ENCODE results near the gene HK1. TPM values are rescaled to one million over a fixed set of nuclear protein-coding genes. Genes with fewer than 3 reads are reported as not detected.

HK1 gene
- total RNA-seq, 1 experiment from 2014 or later: 140 TPM

DNA sequence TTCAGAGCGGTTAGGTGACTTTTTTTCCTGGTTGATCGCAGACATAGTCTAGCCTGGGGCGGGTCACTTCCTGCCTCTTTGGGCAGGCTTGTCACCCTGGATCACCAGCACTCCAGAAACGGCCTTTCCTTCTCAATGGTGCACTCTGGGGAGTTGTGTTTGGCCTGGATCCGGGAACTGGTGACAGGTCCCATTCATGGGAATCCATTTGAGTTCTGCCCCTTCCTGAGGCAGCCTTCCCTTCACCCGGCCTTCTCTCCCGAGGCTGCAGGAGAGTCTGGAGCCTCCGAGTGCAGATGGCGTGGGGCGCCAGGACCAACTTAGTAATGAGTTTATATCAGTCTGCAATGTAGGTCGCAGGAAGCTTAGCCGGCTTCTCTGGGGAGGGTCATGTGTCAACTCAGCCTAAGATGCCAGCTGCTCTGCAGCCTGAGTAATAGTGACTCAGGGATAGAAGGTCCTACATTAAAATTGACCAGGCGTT is 84.2 kb downstream of the HK1 start:
- Histone ChIP-seq H3K36me3 (ENCODE audit: low read depth) (peaks cover 14% of the 10 kb centered on the region; the same call in 1 of the 2 replicates), H3K79me2 (ENCODE audit: low read depth) (peaks cover 43% of the 10 kb centered on the region), H4K20me1 (ENCODE audit: insufficient read depth) (no peaks in the 10 kb centered on the region), H3K9me2 (ENCODE audit: insufficient read depth) (no peaks in the 10 kb centered on the region), H3K27ac (peak overlapping the region; percentile 89), H2AFZ (no peak overlapping the region), H3K4me3 (peak overlapping the region; percentile 19; the same call in 1 of the 2 replicates), H3K9me3 (ENCODE audit: insufficient read depth, low read depth) (no peaks in the 10 kb centered on the region), H3K4me1 (replicated peaks; ENCODE audit: insufficient read depth) (peaks cover 50% of the 10 kb centered on the region), H3F3A (ENCODE audit: insufficient read depth, low read depth) (peaks cover 50% of the 10 kb centered on the region), H3K27me3 (ENCODE audit: insufficient read depth, low read depth) (no peaks in the 10 kb centered on the region), H3K4me2 (peak overlapping the region; percentile 73)
- CTCF ChIA-PET: interaction anchor here (0.6 to 2.2 kb wide), 7 partner anchors 14 to 142 kb away, joined by 3 to 19 read pairs (median 4); no protein-coding TSS in a partner anchor
- intact Hi-C loops (cut with micrococcal nuclease; ENCODE audit: unreplicated experiment): loop anchor here (1.0 to 2.0 kb wide), 2 partner anchors 22 to 43 kb away; no protein-coding TSS in a partner anchor
- TSS peak; percentile 88 for BruUV-seq (replicated peaks)
- DNase-seq: peak; percentile 83 to 86
- POLR2A ChIA-PET (ENCODE audit: unreplicated experiment): interaction anchor here (0.6 to 1.1 kb wide), 5 partner anchors 13 to 84 kb away, joined by 3 to 10 read pairs (median 6); partner anchors contain the start of gene HK1
- TF ChIP-seq EZH2 (IDR thresholded peaks at IDR 0.05; ENCODE audit: low read depth): no peak
- TF ChIP-seq, protein P1, sequence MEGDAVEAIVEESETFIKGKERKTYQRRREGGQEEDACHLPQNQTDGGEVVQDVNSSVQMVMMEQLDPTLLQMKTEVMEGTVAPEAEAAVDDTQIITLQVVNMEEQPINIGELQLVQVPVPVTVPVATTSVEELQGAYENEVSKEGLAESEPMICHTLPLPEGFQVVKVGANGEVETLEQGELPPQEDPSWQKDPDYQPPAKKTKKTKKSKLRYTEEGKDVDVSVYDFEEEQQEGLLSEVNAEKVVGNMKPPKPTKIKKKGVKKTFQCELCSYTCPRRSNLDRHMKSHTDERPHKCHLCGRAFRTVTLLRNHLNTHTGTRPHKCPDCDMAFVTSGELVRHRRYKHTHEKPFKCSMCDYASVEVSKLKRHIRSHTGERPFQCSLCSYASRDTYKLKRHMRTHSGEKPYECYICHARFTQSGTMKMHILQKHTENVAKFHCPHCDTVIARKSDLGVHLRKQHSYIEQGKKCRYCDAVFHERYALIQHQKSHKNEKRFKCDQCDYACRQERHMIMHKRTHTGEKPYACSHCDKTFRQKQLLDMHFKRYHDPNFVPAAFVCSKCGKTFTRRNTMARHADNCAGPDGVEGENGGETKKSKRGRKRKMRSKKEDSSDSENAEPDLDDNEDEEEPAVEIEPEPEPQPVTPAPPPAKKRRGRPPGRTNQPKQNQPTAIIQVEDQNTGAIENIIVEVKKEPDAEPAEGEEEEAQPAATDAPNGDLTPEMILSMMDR (conservative IDR thresholded peaks at IDR 0.05): no peak

DNA sequence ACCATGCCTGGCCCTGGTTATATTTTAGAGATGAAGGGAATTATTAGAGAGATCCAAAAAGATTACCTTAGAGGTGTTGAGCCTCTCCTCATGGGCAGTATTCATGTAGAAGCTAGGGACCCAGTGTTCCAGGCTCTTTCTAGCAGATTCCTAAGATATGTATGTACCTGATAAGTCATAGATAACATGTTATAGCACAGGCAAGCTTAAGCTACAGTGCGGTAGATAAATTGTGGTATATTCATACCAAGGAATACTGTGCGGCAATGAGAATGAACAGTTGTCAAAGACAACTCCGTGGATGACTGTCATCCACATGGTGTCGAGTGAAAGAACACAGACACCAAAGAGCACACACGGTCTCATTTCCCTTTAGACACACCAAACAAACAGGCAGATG is 85.4 kb downstream of the HK1 start:
- CTCF ChIA-PET: interaction anchor here (1.0 to 2.2 kb wide), 2 partner anchors 27 to 31 kb away, joined by 3 to 19 read pairs; no protein-coding TSS in a partner anchor
- intact Hi-C loops (cut with micrococcal nuclease; ENCODE audit: unreplicated experiment): loop anchor here (2.0 kb wide), 1 partner anchor 21 kb away; no protein-coding TSS in a partner anchor
- peak overlapping the region; percentile 89 for H3K27ac ChIP-seq
- H3K4me2 ChIP-seq: peak overlapping the region; percentile 73
- no peaks in the 10 kb centered on the region for H3K9me2 ChIP-seq (ENCODE audit: insufficient read depth)
- H3K79me2 ChIP-seq (ENCODE audit: low read depth): peaks cover 36% of the 10 kb centered on the region
- BruUV-seq (replicated peaks): no TSS peak
- H3F3A ChIP-seq (ENCODE audit: insufficient read depth, low read depth): peaks cover 49% of the 10 kb centered on the region
- H3K4me3 ChIP-seq: no peak overlapping the region
- POLR2A ChIA-PET (ENCODE audit: unreplicated experiment): no interaction called here
- no peak for DNase-seq
- no peak overlapping the region for H2AFZ ChIP-seq
- H3K36me3 ChIP-seq (ENCODE audit: low read depth): peaks cover 14% of the 10 kb centered on the region; the same call in 1 of the 2 replicates
- H3K27me3 ChIP-seq (ENCODE audit: insufficient read depth, low read depth): no peaks in the 10 kb centered on the region
- H3K9me3 ChIP-seq (ENCODE audit: insufficient read depth, low read depth): no peaks in the 10 kb centered on the region
- peaks cover 50% of the 10 kb centered on the region for H3K4me1 ChIP-seq (replicated peaks; ENCODE audit: insufficient read depth)
- no peaks in the 10 kb centered on the region for H4K20me1 ChIP-seq (ENCODE audit: insufficient read depth)
- no peak for TF ChIP-seq EZH2 (IDR thresholded peaks at IDR 0.05; ENCODE audit: low read depth)
- TF ChIP-seq, protein P1 (conservative IDR thresholded peaks at IDR 0.05): no peak

DNA sequence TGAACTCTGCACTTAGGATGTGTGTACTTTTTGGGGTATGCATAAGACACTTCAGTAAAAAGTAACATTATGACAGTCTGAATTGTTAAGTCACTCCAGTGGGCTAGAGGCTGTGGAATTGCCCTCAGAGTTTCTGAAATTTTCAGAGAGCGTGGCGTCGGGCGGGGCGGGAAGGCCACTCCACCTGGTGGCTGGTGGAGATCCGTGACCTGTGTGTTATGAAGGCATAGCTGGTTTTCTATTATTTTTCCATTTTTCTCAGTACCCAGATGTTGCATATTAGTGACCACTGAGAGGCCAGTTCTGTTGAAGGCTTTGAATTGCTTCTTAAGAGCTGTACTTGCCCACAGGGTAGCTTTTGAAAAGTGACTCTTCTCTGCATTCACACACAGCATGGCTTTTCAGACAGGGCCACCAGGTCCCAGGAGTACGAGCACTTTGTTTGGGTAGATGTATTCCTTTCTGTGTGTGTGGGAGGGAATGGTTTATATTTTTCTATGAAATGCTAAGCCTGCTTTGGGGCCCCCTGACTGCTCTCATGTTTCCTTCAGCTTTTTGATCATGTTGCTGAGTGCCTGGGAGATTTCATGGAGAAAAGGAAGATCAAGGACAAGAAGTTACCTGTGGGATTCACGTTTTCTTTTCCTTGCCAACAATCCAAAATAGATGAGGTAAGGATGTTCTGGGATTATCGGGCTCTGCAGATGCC is 86.1 kb downstream of the HK1 start:
- TF ChIP-seq EZH2 (IDR thresholded peaks at IDR 0.05; ENCODE audit: low read depth): no peak
- ChIA-PET POLR2A (ENCODE audit: unreplicated experiment) (no interaction called here), CTCF (no interaction called here)
- no peaks in the 10 kb centered on the region for H3K9me2 ChIP-seq (ENCODE audit: insufficient read depth)
- no peaks in the 10 kb centered on the region for H3K9me3 ChIP-seq (ENCODE audit: insufficient read depth, low read depth)
- H3K36me3 ChIP-seq (ENCODE audit: low read depth): peaks cover 19% of the 10 kb centered on the region; the same call in 1 of the 2 replicates
- H3K79me2 ChIP-seq (ENCODE audit: low read depth): peaks cover 31% of the 10 kb centered on the region
- no peak overlapping the region for H3K4me2 ChIP-seq
- no TSS peak for BruUV-seq (replicated peaks)
- no peak for DNase-seq
- intact Hi-C loops (cut with micrococcal nuclease; ENCODE audit: unreplicated experiment): no loop called here
- H3F3A ChIP-seq (ENCODE audit: insufficient read depth, low read depth): peaks cover 42% of the 10 kb centered on the region
- no peaks in the 10 kb centered on the region for H3K27me3 ChIP-seq (ENCODE audit: insufficient read depth, low read depth)
- no peak overlapping the region for H3K4me3 ChIP-seq
- no peak overlapping the region; the same call in 1 of the 2 replicates for H3K27ac ChIP-seq
- no peak overlapping the region for H2AFZ ChIP-seq
- peaks cover 45% of the 10 kb centered on the region for H3K4me1 ChIP-seq (replicated peaks; ENCODE audit: insufficient read depth)
- H4K20me1 ChIP-seq (ENCODE audit: insufficient read depth): no peaks in the 10 kb centered on the region
